Neuronal stem cell (in vitro differentiated cells): ENCODE results near the gene MAST4.

Source experiments
- DNase-seq: peaks from one replicate; pipeline ENCODE4 v3.0.0-alpha.2; 2013; ENCODE audit warnings: low spot score
- H2AFZ ChIP-seq: one replicate; pipeline ENCODE4 v1.6.1; 2013; ENCODE audit warnings: mild to moderate bottlenecking, low read length, inconsistent platforms
- H2AK5ac ChIP-seq: 2 replicates; pipeline ENCODE4 v1.6.1; 2013; ENCODE audit warnings: low read depth, mild to moderate bottlenecking, inconsistent platforms, low read length, moderate library complexity, mixed read lengths
- H2BK120ac ChIP-seq: 2 replicates; pipeline ENCODE4 v1.6.1; 2013; ENCODE audit warnings: low read depth, mild to moderate bottlenecking, inconsistent platforms, low read length, moderate library complexity, mixed read lengths
- H2BK12ac ChIP-seq: one replicate; pipeline ENCODE4 v1.6.1; 2013; ENCODE audit warnings: low read length, inconsistent platforms
- H2BK15ac ChIP-seq: 2 replicates; pipeline ENCODE4 v1.6.1; 2013; ENCODE audit warnings: mild to moderate bottlenecking, low read length, inconsistent platforms, mixed read lengths
- H2BK5ac ChIP-seq: one replicate; pipeline ENCODE4 v1.6.1; 2013; ENCODE audit warnings: inconsistent platforms, mild to moderate bottlenecking, low read length, moderate library complexity
- H3K14ac ChIP-seq: one replicate; pipeline ENCODE4 v1.6.1; 2013; ENCODE audit warnings: low read length, inconsistent platforms
- H3K18ac ChIP-seq: 2 replicates; pipeline ENCODE4 v1.6.1; 2013; ENCODE audit warnings: low read length, inconsistent platforms
- H3K23ac ChIP-seq: 2 replicates; pipeline ENCODE4 v1.6.1; 2013; ENCODE audit warnings: low read depth, mild to moderate bottlenecking, mixed read lengths, low read length, inconsistent platforms; ENCODE audit not compliant: poor library complexity
- H3K27ac ChIP-seq: replicated peaks from 3 replicates; pipeline ENCODE4 v1.5.1; 2013; ENCODE audit warnings: low read length, inconsistent platforms
- H3K27me3 ChIP-seq, 3 experiments: 2 replicates each; pipeline ENCODE4 v1.6.1; 2013; ENCODE audit warnings: low read length in 3 of 3, mild to moderate bottlenecking in 2 of 3, inconsistent platforms in 1 of 3, low read depth in 1 of 3, mixed read lengths in 1 of 3, moderate library complexity in 1 of 3; ENCODE audit not compliant: control insufficient read depth in 3 of 3, insufficient read depth in 3 of 3
- H3K36me3 ChIP-seq, 2 donors: replicated peaks in 1 of 2; 2 replicates each; pipeline ENCODE4 v1.6.1; 2013; ENCODE audit warnings: low read length in 2 of 2; ENCODE audit not compliant: control insufficient read depth in 2 of 2, insufficient read depth in 2 of 2
- H3K4ac ChIP-seq: 2 replicates; pipeline ENCODE4 v1.6.1; 2013; ENCODE audit warnings: inconsistent platforms, mild to moderate bottlenecking, low read length, moderate library complexity
- H3K4me1 ChIP-seq, 2 donors: 1 replicate in 1 of 2; 2 replicates in 1 of 2; pipeline ENCODE4 v1.6.1; 2013; ENCODE audit warnings: low read length in 2 of 2, low read depth in 1 of 2; ENCODE audit not compliant: control insufficient read depth in 2 of 2, insufficient read depth in 1 of 2
- H3K4me2 ChIP-seq: one replicate; pipeline ENCODE4 v1.6.1; 2013; ENCODE audit warnings: mild to moderate bottlenecking, low read length, inconsistent platforms; ENCODE audit not compliant: insufficient read depth, poor library complexity, severe bottlenecking
- H3K4me3 ChIP-seq, 2 donors: 2 replicates each; pipeline ENCODE4 v1.5.1; 2013; ENCODE audit warnings: low read length in 2 of 2, mild to moderate bottlenecking in 2 of 2, inconsistent platforms in 1 of 2, moderate library complexity in 1 of 2
- H3K79me1 ChIP-seq: one replicate; pipeline ENCODE4 v1.6.1; 2013; ENCODE audit warnings: low read depth, mild to moderate bottlenecking, inconsistent platforms, low read length, moderate library complexity
- H3K9ac ChIP-seq: one replicate; pipeline ENCODE4 v1.6.1; 2013; ENCODE audit warnings: mild to moderate bottlenecking, low read depth, low read length, inconsistent platforms; ENCODE audit not compliant: poor library complexity
- H3K9me3 ChIP-seq, 2 donors: replicated peaks in 1 of 2; 2 replicates each; pipeline versions ENCODE3 to v1.6.1; 2013; ENCODE audit warnings: low read length in 2 of 2, mild to moderate bottlenecking in 2 of 2, inconsistent platforms in 1 of 2, low read depth in 1 of 2, mixed read lengths in 1 of 2, moderate library complexity in 1 of 2; ENCODE audit not compliant: control insufficient read depth in 2 of 2, insufficient read depth in 1 of 2
- H4K8ac ChIP-seq: one replicate; pipeline ENCODE4 v1.6.1; 2013; ENCODE audit warnings: low read depth, mild to moderate bottlenecking, inconsistent platforms, low read length, moderate library complexity
- H4K91ac ChIP-seq: one replicate; pipeline ENCODE4 v1.6.1; 2013; ENCODE audit warnings: low read length, low read depth, mild to moderate bottlenecking, inconsistent platforms; ENCODE audit not compliant: poor library complexity
- WGBS, 2 donors: extraction: QIAGEN DNeasy Blood & Tissue Kit; methylation state at CpG; one replicate each; pipeline ENCODE4 v1.1.7; 2013; ENCODE audit warnings: missing lambda C conversion rate in 2 of 2, mixed read lengths in 1 of 2; ENCODE audit not compliant: insufficient read length in 2 of 2, insufficient replicate concordance in 1 of 2; ENCODE audit errors: extremely low coverage in 2 of 2; 5-methylcytosine and 5-hydroxymethylcytosine counted together

MAST4 gene

DNA sequence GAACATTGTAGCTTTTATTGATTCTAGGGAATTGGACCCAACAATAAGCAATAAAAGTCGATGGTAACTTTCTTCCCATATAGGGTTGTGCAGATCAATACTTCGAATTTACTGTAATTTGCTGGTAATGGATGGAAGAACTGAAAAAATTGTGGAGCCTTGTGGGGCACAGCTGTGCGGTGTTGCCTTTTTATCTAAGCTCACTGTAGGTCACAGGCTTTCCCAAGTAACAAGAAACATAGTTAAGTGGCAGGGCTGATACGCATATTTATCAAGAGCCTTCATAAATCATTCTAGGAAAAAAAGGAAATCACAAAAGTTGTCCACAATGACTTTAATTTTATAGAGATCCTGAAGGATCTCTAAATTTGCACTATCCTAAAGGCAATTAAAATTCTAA lies 292.9 kb downstream of the MAST4 start:
- H3K4me1 ChIP-seq = peaks cover 0 to 5% of the 10 kb centered on the region in 2 donors
- no peak overlapping the region for H3K14ac ChIP-seq
- no peak overlapping the region for H2BK5ac ChIP-seq
- no peaks in the 10 kb centered on the region for H3K79me1 ChIP-seq
- H3K4ac ChIP-seq = no peak overlapping the region
- no peak overlapping the region for H2AK5ac ChIP-seq
- no peak for DNase-seq
- no peak overlapping the region for H4K8ac ChIP-seq
- H3K4me2 ChIP-seq = no peak overlapping the region
- no peak overlapping the region for H2BK12ac ChIP-seq
- no peak overlapping the region for H2AFZ ChIP-seq
- no CpG with 5 or more reads among the region's 4 CpGs for WGBS, 2 donors
- no peak overlapping the region for H3K4me3 ChIP-seq
- H3K36me3 ChIP-seq = no peaks in the 10 kb centered on the region
- H4K91ac ChIP-seq = no peak overlapping the region
- H3K9me3 ChIP-seq = no peaks in the 10 kb centered on the region
- no peak overlapping the region for H2BK15ac ChIP-seq
- no peak overlapping the region for H3K27ac ChIP-seq
- no peak overlapping the region for H3K23ac ChIP-seq
- no peak overlapping the region for H2BK120ac ChIP-seq
- no peaks in the 10 kb centered on the region for H3K27me3 ChIP-seq
- H3K9ac ChIP-seq = no peak overlapping the region
- H3K18ac ChIP-seq = no peak overlapping the region

DNA sequence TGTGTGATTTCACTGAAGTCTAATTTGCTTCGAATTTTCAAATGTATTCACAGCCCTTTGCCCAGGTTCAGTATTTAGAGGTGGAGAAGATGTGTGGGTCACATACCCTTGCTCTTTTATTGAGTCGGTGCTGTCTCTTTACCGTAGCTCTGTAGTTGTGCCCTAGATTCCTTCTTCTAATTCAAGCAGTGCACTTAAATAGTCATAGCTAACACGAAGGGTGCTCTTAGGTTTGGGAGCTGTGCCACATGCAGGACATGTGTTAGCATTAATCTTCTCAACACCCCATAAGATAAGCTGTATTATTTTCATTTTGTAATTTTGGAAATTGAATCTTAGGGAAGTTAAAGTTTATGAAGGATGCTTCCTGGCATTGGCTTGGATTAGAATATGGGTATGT lies 293.3 kb downstream of the MAST4 start:
- H2BK120ac ChIP-seq = no peak overlapping the region
- no peak overlapping the region for H3K27ac ChIP-seq
- no peak overlapping the region for H2BK15ac ChIP-seq
- no peaks in the 10 kb centered on the region for H3K36me3 ChIP-seq
- H4K91ac ChIP-seq = no peak overlapping the region
- H2AFZ ChIP-seq = no peak overlapping the region
- H2AK5ac ChIP-seq = no peak overlapping the region
- H3K18ac ChIP-seq = no peak overlapping the region
- H3K79me1 ChIP-seq = no peaks in the 10 kb centered on the region
- H2BK5ac ChIP-seq = no peak overlapping the region
- no peak overlapping the region for H3K4me3 ChIP-seq
- H3K4me1 ChIP-seq = peaks cover 0 to 5% of the 10 kb centered on the region in 2 donors
- H3K9me3 ChIP-seq = no peaks in the 10 kb centered on the region
- WGBS, 2 donors = no CpG with 5 or more reads among the region's 4 CpGs
- no peak overlapping the region for H3K23ac ChIP-seq
- no peaks in the 10 kb centered on the region for H3K27me3 ChIP-seq
- no peak overlapping the region for H3K9ac ChIP-seq
- H3K4ac ChIP-seq = no peak overlapping the region
- DNase-seq = no peak
- H3K14ac ChIP-seq = no peak overlapping the region
- H4K8ac ChIP-seq = no peak overlapping the region
- H3K4me2 ChIP-seq = no peak overlapping the region
- H2BK12ac ChIP-seq = no peak overlapping the region

DNA sequence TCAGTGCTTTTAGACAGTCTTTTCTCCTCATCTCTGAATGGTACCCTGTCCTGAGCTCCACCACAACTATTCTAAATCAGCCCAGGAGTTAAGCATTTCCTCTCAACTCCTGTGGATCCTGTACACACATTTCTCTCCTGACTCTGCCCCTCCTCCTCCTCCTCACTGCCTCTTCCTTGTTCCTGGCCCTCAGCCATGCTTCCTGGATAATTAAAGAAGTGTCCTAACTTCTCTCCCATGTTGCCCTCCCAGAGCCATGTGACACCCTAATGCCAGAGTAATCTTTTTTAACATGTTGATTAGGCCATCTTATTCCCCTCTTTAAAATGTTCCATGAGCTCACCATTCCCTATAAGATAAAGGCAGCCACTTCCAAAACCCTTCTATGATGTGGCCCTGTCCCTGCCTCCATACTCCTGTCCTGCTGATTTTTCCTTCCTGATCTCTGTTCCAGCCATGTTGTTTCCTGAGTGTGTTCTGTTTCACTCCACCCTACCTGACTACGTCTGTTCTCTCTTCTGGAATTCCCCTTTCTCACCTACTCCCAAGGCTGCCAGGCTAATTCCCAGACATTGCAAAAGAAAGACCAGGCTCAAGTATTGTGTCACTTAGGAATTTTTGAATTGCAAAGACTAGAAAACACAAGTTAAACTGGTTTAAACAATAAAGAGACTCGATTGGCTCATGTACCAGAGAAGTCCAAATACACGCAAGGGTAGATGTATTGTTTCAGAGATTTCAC lies 295.2 kb downstream of the MAST4 start:
- Histone ChIP-seq H3K4ac (no peak overlapping the region), H3K23ac (no peak overlapping the region), H2BK12ac (no peak overlapping the region), H2BK15ac (no peak overlapping the region), H3K4me3 (no peak overlapping the region), H3K9me3 (no peaks in the 10 kb centered on the region), H4K91ac (no peak overlapping the region), H3K4me2 (no peak overlapping the region), H3K4me1 (peaks cover 0 to 5% of the 10 kb centered on the region in 2 donors), H3K27me3 (no peaks in the 10 kb centered on the region), H3K36me3 (no peaks in the 10 kb centered on the region), H2AK5ac (no peak overlapping the region), H3K27ac (no peak overlapping the region), H4K8ac (no peak overlapping the region), H3K14ac (no peak overlapping the region), H2AFZ (peak overlapping the region; percentile 28), H3K79me1 (no peaks in the 10 kb centered on the region), H3K9ac (no peak overlapping the region), H2BK5ac (no peak overlapping the region), H3K18ac (no peak overlapping the region), H2BK120ac (no peak overlapping the region)
- no peak for DNase-seq
- no CpG with 5 or more reads among the region's 3 CpGs for WGBS, 2 donors

DNA sequence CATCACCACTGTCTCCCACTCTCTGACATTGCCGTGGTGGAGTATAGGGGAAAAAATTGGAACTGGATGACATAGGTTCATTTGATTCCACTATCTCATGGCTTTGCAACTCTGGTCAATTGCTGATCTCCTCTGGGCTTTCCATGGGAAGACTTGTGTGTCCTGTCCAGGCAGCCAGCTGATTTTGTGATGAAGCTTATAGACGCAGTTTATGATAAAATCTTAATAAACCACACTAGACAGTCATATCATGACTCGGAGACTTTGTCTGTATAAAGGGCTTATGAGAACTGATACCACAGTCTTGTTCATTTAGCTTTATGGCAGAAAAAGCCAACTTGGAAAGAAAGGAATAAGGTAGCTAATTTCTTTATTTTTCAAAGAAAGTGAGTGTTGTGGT lies 296.5 kb downstream of the MAST4 start:
- no peaks in the 10 kb centered on the region for H3K36me3 ChIP-seq
- H3K14ac ChIP-seq = no peak overlapping the region
- H3K79me1 ChIP-seq = no peaks in the 10 kb centered on the region
- H3K4me2 ChIP-seq = no peak overlapping the region
- no peak overlapping the region for H2AK5ac ChIP-seq
- no peaks in the 10 kb centered on the region for H3K9me3 ChIP-seq
- H2BK120ac ChIP-seq = no peak overlapping the region
- no peak overlapping the region for H2BK12ac ChIP-seq
- H2BK5ac ChIP-seq = no peak overlapping the region
- no peak overlapping the region for H4K8ac ChIP-seq
- H3K9ac ChIP-seq = no peak overlapping the region
- H3K4ac ChIP-seq = no peak overlapping the region
- H3K27me3 ChIP-seq = no peaks in the 10 kb centered on the region
- H4K91ac ChIP-seq = no peak overlapping the region
- H3K18ac ChIP-seq = no peak overlapping the region
- no peak overlapping the region for H3K23ac ChIP-seq
- no peak overlapping the region for H3K4me3 ChIP-seq
- H2BK15ac ChIP-seq = no peak overlapping the region
- H2AFZ ChIP-seq = no peak overlapping the region
- no peak for DNase-seq
- no CpG with 5 or more reads among the region's 3 CpGs for WGBS, 2 donors
- H3K4me1 ChIP-seq = peaks cover 0 to 5% of the 10 kb centered on the region in 2 donors
- H3K27ac ChIP-seq = no peak overlapping the region
